GM21515 (cell line): Measurements from ENCODE around the gene NAT8.
A peak's percentile ranks its signal among the peaks of the same experiment; 100 is the strongest.
"Not testable (repeated sequence)": the region's sequence is repeated elsewhere in the genome, so short reads cannot be mapped to it uniquely, and the experiment has no call there.

Source experiments
- ATAC-seq: cut with Tn5 transposase; IDR thresholded peaks from one replicate; pipeline ENCODE4 v1.9.1; 2021; ENCODE audit not compliant: unreplicated experiment

Gene NAT8

DNA sequence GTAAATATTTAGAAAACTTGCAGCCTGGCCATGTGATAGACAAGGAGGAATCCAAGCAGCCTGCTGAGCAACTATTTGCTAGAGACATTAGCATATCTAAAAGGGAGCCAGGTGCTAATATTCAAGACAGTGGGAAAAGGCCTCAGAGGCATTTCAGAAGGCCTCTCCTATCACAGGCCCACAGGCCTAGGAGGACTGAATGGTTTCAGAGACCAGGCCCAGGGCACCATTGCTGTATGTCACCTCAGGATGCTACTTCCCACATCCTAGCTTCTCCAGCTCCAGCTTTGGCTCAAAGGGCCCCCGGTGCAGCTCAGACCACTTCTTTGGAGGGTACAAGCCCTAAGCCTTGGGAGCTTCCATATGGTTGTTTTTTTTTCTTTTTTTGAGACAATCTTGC is 3.8 kb downstream of the NAT8 start:
- ATAC-seq = no peak

GRCh38 chr2:73636977-73637376 is 5.2 kb downstream of the NAT8 start:
- not testable (repeated sequence) for ATAC-seq

- ATAC-seq = not testable (repeated sequence)
Measured at GRCh38 chr2:73630662-73631266, 11.5 kb downstream of the NAT8 start.

- not testable (repeated sequence) for ATAC-seq
Measured at GRCh38 chr2:73628493-73628892, 13.7 kb downstream of the NAT8 start.

DNA sequence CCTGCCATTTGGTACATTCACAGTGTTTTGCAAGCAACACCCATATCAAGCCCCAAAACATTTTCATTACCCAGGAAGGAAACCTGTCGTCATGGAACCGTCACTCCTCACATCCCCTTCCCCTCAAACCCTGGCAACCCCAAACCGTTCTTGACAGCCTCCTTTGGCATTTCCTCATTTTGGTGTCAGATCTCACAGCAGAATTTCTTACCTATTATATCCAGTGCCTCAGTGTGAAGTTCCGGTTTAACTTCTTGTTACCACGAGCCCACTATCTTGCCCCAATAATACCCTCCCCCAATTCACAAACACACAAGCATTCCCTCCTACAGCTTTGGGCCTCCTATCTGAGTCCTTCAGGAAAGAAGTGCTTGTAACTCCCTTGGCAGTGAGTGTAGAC is 16.0 kb downstream of the NAT8 start:
- ATAC-seq = not testable (repeated sequence)

DNA sequence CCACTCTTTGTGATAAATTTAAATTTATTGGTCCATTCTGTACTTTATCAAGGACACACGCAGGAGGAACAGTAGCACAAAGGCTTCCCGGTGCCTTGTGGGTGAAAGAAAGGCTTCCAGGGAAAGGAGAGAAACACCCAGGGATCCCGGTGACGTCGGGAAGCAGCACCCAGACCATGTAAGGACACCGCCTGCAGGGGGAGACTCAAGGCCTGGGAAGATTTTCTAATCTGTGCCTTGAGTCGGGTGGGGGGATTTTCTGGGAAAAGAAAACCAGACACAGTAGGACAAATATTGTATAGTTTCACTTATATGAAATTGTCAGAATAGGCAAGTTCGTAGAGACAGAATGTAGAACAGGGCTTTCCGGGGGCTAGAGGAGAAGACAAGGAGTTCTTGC is 17.6 kb downstream of the NAT8 start:
- ATAC-seq = not testable (repeated sequence)

- not testable (repeated sequence) for ATAC-seq
Measured at GRCh38 chr2:73624036-73624435, 18.2 kb downstream of the NAT8 start.

- ATAC-seq = not testable (repeated sequence)
Measured at GRCh38 chr2:73619925-73620324, 22.3 kb downstream of the NAT8 start.

GRCh38 chr2:73614997-73615396 is 27.2 kb downstream of the NAT8 start:
- no peak for ATAC-seq

DNA sequence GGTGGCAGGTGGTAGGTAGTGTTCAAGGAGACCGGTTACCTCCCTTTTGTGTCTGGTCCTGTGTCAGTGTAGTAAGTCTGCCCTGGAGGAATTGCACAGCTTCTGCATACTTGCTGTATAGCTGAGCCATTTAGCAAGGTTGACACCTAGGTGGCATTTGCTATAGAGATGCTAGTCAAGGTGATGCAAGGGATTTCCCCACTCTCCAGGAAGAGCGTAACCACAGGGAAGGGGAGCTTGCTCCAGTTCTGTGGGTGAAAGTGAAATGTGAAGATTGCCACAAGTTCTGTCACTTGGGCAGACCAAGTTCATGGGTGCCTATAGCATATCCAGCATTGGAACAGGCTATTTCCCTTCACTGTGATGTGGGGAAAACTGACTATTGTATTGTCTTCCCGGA is 28.1 kb downstream of the NAT8 start:
- no peak for ATAC-seq

GRCh38 chr2:73611867-73612266 is 30.4 kb downstream of the NAT8 start:
- ATAC-seq = no peak

DNA sequence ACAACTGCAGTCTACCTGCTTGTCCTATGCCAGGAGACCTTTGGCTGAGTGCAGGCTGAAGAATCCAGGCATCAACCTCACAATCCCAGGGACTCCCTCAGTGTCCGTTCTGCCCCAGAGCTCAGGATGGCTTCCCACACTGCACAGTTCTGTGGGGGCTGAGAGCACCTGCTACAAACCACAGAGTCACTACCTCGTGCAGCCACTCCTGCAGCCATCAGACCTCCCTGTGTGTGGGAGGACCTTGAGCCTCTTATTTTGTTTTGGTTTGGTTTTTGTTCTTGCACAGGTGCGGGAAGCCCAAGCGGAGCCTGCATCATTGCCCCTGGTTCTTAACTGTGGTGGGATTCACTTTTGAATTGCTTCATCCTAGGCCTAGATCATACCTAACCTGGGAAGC is 31.0 kb downstream of the NAT8 start:
- peak; percentile 65 for ATAC-seq

DNA sequence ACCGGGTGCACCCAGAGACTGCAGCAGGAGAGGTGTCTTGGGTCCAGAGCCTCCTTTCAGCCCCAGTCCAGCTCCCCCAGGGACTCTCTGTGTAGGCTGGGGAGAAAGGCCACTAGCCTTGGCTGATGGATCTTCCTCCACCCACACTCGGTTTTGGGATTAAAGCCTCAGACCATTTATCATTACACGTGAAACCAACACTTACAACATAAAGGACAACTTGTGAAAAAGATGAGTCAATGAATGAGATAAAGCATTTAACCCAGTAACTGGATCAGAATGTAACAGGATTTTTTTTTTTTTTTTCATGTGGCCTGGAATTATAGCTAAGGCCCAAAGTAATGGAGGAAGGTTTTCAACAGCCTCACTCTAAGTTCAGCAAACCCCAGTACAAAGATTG is 32.1 kb downstream of the NAT8 start:
- ATAC-seq = no peak

DNA sequence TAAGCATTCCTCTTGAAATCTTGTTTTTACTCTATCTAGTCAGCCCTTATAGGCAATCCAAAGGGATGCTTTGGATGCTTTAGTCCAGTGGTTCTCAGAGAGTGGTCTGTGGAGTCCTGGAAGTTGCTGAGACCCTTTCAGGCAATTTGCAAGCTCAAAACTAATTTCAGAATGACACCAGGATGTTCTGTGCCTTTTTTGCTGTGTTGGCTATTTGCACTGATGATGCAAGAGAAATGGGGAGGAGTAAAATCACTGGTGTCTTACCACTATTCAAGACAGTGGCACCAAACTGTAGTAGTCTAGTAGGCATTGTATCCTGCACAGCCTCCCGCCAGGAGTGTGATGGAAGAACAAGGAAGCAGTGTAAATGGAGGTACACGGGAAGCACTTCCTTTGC is 37.6 kb downstream of the NAT8 start:
- ATAC-seq = not testable (repeated sequence)

- ATAC-seq = not testable (repeated sequence)
Measured at GRCh38 chr2:73603099-73603588, 39.1 kb downstream of the NAT8 start.

DNA sequence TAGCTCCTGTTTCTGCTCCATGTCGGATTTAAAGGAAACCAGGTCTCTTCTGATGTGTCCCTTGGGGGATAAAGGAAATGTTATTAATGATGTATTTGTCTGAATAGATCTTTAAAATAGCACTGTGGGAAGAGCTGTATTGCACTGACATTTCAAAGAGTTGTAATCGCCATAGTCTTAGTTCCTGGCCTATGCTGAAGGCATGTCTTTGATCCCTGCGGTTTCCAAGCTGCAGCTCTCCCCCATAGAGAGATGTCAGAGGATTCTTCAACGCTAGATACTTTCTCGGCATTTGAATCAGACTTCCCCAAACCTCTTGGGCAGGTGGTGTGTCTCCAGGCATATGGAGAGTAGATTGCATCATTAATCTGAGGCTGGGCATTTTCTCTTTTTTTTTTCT is 40.4 kb downstream of the NAT8 start:
- ATAC-seq = no peak

DNA sequence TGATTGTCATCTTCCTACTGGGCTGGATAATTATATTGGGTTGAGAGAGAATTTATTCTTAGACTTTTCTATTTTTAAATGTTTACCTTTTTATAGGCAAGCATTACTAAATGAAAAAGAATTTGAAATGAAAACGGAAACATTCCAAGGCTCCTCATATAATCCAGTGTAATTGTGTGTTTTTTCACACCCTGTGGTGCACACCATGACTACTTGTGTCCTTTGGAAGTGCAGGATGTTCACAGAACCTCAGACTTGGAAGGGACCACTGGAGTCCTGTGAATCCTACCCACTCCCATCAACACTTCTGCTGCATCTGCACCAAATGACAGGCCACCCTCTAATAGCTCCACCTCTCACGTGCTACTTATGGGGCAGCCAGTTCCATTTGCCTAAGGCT is 48.0 kb downstream of the NAT8 start:
- no peak for ATAC-seq

GRCh38 chr2:73593680-73594079 is 48.5 kb downstream of the NAT8 start:
- no peak for ATAC-seq
